Gastroesophageal sphincter (tissue), 4 donors: ENCODE results near the gene CSNK2A1. TPM values are rescaled to one million over a fixed set of nuclear protein-coding genes. Genes with fewer than 3 reads are reported as not detected.

Source experiments
- ATAC-seq: fragments of 150-250 bp; one replicate; pipeline ENCODE4 v1.9.1; 2016; ENCODE audit warnings: mild to moderate bottlenecking, moderate library complexity
- H3K27ac ChIP-seq, 4 donors: fragments of 200-600 bp; sonication (generic) in 3 of 4; 1 replicate in 3 of 4; 2 replicates in 1 of 4; pipeline ENCODE4 v1.5.1; 2016 to 2019
- H3K27me3 ChIP-seq: fragments of 200-600 bp; sonication (generic); one replicate; pipeline ENCODE4 v1.5.1; 2019
- H3K36me3 ChIP-seq, 2 donors: fragments of 200-600 bp; sonication (generic); one replicate each; pipeline ENCODE4 v1.5.1; 2019; ENCODE audit warnings: control low read depth in 1 of 2
- H3K4me1 ChIP-seq, 3 donors: fragments of 200-600 bp; sonication (generic); 1 replicate in 2 of 3; 2 replicates in 1 of 3; pipeline ENCODE4 v1.5.1; 2016 to 2019; ENCODE audit warnings: control low read depth in 2 of 3
- H3K4me3 ChIP-seq, 2 donors: fragments of 200-600 bp; sonication (generic); one replicate each; pipeline ENCODE4 v1.5.1; 2019; ENCODE audit warnings: mild to moderate bottlenecking in 1 of 2, moderate library complexity in 1 of 2
- H3K9me3 ChIP-seq, 3 donors: fragments of 200-600 bp; sonication (generic); one replicate each; pipeline ENCODE4 v1.5.1; 2017 to 2019; ENCODE audit warnings: control low read depth in 2 of 3
- EP300 ChIP-seq: sonication (generic); formaldehyde crosslinking; IDR thresholded peaks from one replicate; pipeline ENCODE4 v1.6.1; 2017; ENCODE audit warnings: antibody characterized with exemption, mild to moderate bottlenecking
- POLR2A ChIP-seq, 2 donors: fragments of 450-650 bp; IDR thresholded peaks; one replicate each; pipeline ENCODE4 v1.6.1; 2017; ENCODE audit warnings: antibody characterized with exemption in 2 of 2, mild to moderate bottlenecking in 2 of 2, moderate library complexity in 1 of 2
- POLR2AphosphoS5 ChIP-seq: sonication (generic); formaldehyde crosslinking; IDR thresholded peaks from one replicate; pipeline ENCODE4 v1.6.1; 2017; ENCODE audit warnings: antibody characterized with exemption
- WGBS, 2 donors: methylation state at CpG; one replicate each; pipeline ENCODE4 v1.1.5; 2018; ENCODE audit warnings: low coverage in 1 of 2; 5-methylcytosine and 5-hydroxymethylcytosine counted together
- total RNA-seq, 4 donors: library from RNA; depleted of rRNA; stranded (reverse); fragments of >200 nt; gene quantifications; one replicate each; pipeline ENCODE4 v1.1.0, GENCODE V29; 2016
- TF ChIP-seq, protein P1 (sequence below), 4 experiments: fragments of 200-600 bp in 2 of 4; fragments of 450-650 bp in 2 of 4; sonication (generic) in 1 of 4; IDR thresholded peaks; one replicate each; pipeline ENCODE4 v1.5.1; 2017 to 2019; ENCODE audit warnings: antibody characterized with exemption in 4 of 4, mild to moderate bottlenecking in 2 of 4, moderate library complexity in 2 of 4

Gene CSNK2A1
- total RNA-seq, 4 donors from 2014 or later = 69.1 to 109 (median 92.2) TPM

DNA sequence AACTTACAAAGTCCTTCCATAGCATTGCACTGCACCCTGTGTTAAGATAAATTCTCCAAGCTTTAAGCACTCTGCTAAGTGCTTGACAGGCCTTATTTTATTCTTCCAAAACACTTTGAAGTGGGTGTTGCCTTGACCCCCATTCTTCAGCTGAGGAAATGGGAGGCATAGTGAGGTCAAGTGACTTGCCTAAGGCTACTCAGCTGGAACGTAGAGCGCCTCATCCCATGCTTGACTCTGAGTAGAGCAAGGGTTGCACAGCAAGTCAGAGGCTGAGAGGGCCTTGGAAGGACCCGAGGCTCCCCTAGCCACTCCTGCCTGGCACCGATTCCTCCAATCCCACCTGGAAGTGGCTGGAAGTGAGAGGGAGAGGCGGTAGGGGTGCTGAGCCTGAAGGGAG is 19.6 kb upstream of the CSNK2A1 start:
- H3K36me3 ChIP-seq = no peaks in the 10 kb centered on the region
- no peak for ATAC-seq
- peaks cover 0 to under 1% (median 0%) of the 10 kb centered on the region in 3 donors for H3K4me1 ChIP-seq
- H3K27ac ChIP-seq = no peak overlapping the region
- no peaks in the 10 kb centered on the region for H3K9me3 ChIP-seq
- no peak for TF ChIP-seq POLR2AphosphoS5
- TF ChIP-seq, protein P1, sequence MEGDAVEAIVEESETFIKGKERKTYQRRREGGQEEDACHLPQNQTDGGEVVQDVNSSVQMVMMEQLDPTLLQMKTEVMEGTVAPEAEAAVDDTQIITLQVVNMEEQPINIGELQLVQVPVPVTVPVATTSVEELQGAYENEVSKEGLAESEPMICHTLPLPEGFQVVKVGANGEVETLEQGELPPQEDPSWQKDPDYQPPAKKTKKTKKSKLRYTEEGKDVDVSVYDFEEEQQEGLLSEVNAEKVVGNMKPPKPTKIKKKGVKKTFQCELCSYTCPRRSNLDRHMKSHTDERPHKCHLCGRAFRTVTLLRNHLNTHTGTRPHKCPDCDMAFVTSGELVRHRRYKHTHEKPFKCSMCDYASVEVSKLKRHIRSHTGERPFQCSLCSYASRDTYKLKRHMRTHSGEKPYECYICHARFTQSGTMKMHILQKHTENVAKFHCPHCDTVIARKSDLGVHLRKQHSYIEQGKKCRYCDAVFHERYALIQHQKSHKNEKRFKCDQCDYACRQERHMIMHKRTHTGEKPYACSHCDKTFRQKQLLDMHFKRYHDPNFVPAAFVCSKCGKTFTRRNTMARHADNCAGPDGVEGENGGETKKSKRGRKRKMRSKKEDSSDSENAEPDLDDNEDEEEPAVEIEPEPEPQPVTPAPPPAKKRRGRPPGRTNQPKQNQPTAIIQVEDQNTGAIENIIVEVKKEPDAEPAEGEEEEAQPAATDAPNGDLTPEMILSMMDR (IDR thresholded peaks at IDR 0.05) = no peak
- no peak for TF ChIP-seq POLR2A (IDR thresholded peaks at IDR 0.05)
- no peak for TF ChIP-seq EP300
- H3K4me3 ChIP-seq = no peak overlapping the region
- H3K27me3 ChIP-seq = peaks cover 74% of the 10 kb centered on the region
- 90 to 91% methylated on average over 4 of the region's 5 CpGs for WGBS, 2 donors

DNA sequence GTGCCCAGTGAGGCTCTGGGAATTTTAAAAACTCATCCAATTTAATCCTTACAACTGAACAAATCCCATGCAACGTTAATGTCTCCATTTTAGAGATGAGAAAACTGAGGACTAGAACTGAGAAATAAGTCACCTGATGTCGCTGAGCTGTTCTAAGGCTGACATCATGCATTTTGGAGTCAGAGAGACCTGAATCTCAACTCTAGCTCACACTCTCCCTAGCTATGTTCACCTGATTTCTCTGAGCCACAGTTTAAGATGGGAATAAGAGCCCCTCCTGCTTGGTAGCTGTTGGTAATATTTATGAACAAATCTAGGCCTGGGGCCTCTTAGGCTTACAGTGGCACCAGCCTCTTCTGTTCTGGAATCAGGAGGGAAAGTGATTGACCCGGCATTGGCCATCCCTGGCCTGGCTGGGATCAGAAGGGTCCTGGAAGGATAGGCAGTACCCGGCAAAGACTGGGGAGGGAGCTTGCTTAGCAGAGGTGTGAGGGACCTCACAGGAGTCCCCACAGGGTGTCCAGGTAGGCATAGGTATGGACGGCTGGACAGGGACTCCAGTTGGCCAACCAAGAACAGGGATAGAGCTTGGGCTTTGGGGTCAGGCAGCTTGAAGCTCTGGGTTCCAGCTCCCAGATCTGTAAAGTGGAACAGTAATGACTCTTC is 18.8 kb upstream of the CSNK2A1 start:
- H3K27ac ChIP-seq = no peak overlapping the region
- no peaks in the 10 kb centered on the region for H3K4me1 ChIP-seq
- no peak for ATAC-seq
- no peaks in the 10 kb centered on the region for H3K9me3 ChIP-seq
- peaks cover 72% of the 10 kb centered on the region for H3K27me3 ChIP-seq
- WGBS, 2 donors = 68 to 73% methylated on average over 2 to 5 of the region's 5 CpGs
- H3K36me3 ChIP-seq = no peaks in the 10 kb centered on the region
- no peak overlapping the region for H3K4me3 ChIP-seq
- TF ChIP-seq, protein P1 (IDR thresholded peaks at IDR 0.05) = no peak
- TF ChIP-seq POLR2A (IDR thresholded peaks at IDR 0.05) (no peak), EP300 (no peak), POLR2AphosphoS5 (no peak)

DNA sequence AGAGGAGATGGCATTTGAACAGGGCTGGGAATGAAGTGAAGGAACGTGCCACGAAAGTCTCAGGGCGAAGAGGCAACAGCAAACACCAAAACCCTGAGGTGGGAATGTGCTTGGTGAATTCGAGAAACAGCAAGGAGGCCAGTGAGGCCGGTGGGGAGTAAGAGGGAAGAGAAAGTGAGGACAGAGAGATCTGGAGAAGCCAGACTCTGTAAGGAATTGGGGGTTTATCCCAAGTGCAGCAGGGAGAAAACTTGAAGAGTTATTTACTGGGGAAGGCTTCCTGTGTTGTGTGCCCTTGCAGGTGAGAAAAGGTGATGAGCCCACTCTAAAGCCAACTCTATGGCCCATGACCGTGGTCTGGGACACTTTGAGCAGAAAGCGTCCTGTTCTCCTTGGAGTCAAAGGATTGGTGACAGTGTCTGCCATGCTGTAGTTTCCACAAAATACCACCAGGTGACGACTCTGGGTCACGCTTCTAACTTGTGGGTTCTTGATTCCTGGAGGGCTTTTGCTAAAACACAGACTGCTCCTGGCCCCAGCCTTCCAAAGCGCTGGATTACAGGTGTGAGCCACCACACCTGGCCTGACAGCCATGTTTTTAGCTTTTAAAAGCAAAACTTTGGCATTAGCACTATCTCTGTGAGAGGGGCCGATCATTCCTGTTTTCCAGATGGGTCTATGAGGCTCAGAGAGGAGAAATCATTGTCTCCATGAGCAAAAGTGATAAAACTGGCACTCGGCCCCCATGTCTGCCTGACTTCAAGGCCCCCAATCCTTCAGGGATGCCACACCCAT is 18.0 kb upstream of the CSNK2A1 start:
- ATAC-seq = peak; percentile 66
- no peak overlapping the region for H3K4me3 ChIP-seq
- 0 to 29% methylated on average over 4 to 10 of the region's 12 CpGs for WGBS, 2 donors
- H3K9me3 ChIP-seq = no peaks in the 10 kb centered on the region
- no peak overlapping the region for H3K27ac ChIP-seq
- TF ChIP-seq EP300 (no peak), POLR2AphosphoS5 (no peak), POLR2A (IDR thresholded peaks at IDR 0.05) (no peak)
- TF ChIP-seq, protein P1 (IDR thresholded peaks at IDR 0.05) = peak in 3 of 4 experiments; percentile 93 to 97 (median 94)
- H3K4me1 ChIP-seq = no peaks in the 10 kb centered on the region
- no peaks in the 10 kb centered on the region for H3K36me3 ChIP-seq
- peaks cover 72% of the 10 kb centered on the region for H3K27me3 ChIP-seq

DNA sequence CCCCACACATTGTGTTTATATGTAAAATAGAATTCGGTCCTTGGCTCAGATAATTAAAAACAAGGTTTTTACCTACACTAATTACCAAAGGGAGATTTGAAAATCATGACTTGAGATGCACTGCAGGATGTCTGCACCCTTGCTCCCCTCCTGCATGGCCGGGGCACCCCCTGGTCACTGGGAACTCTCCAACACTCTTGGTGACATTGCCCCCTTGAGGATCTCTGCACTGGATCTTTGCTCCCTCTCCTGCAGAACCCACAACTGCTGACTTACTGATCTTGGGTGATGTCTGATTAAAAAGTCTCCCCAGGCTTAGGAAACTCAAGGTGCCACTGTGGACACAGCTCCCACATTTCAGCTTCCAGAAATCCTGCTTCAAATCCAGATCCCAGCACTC is 17.1 kb upstream of the CSNK2A1 start:
- no peak for ATAC-seq

More for the DNA sequence above, 17.1 kb upstream of the CSNK2A1 start:
- 25 to 41% methylated on average over 2 of the region's 2 CpGs for WGBS, 2 donors
- Histone ChIP-seq H3K27me3 (peaks cover 75% of the 10 kb centered on the region), H3K4me1 (no peaks in the 10 kb centered on the region), H3K4me3 (no peak overlapping the region), H3K9me3 (no peaks in the 10 kb centered on the region), H3K36me3 (no peaks in the 10 kb centered on the region), H3K27ac (no peak overlapping the region)
- TF ChIP-seq EP300 (no peak), POLR2A (IDR thresholded peaks at IDR 0.05) (no peak), POLR2AphosphoS5 (no peak)
- TF ChIP-seq, protein P1 (IDR thresholded peaks at IDR 0.05) = no peak
